ENCODE data around the gene MPV17. TPM values are rescaled to one million over a fixed set of nuclear protein-coding genes. Genes with fewer than 3 reads are reported as not detected.
A peak's percentile ranks its signal among the peaks of the same experiment; 100 is the strongest.

MPV17 gene
- total and polyA plus RNA-seq, 9 of the 15 experiments (the other 6 are each of a cell fraction or from before 2014, with no cell fraction given): 54.7 to 140 (median 70.2) TPM

GRCh38 chr2:27335311-27335710 is 12.4 kb upstream of the MPV17 start (continued):
- TF ChIP-seq ZBTB33 (CRISPR knock-in tag; IDR thresholded peaks at IDR 0.05) (no peak), NR2F6 (CRISPR knock-in tag; IDR thresholded peaks at IDR 0.05) (no peak)

DNA sequence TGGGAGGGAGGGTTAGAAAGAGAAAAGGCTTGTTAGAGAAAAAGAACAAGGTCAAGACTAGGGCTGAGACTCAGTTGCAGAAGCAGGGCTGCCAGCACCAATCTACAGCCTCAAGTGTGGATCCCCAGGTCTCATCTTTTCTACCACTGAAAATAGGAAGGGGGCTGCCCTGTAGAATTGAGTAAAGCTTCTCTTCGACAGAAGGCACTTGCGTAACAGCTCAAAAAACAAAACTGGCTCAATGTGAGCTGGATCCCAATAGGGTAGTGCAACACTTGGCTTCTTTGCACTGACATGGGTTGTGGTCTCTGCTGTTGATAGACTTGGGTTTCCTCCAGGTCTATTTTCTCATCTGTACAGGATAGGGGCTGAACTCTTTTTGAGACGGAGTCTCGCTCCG is 1.8 kb upstream of the MPV17 start:
- ChIA-PET POLR2A (interaction anchor here (0.6 to 2.8 kb wide), 5 partner anchors 8 to 77 kb away, joined by 3 to 14 read pairs (median 4); no protein-coding TSS in a partner anchor), CTCF (ENCODE audit: low intra/inter-chr PET ratio) (no interaction called here)
- FAIRE-seq (no peak), ATAC-seq (no peak), DNase-seq (ENCODE audit: extremely low read depth in 1 of 4, low spot score in 3 of 4) (no peak)
- Histone ChIP-seq H3K36me3 (ENCODE audit: control insufficient read depth, insufficient read depth, low read length) (peaks cover 46% of the 10 kb centered on the region), H3K27ac (ENCODE audit: extremely low read depth, low read depth, low read length) (no peak overlapping the region), H2AFZ (ENCODE audit: low read depth, low read length) (no peak overlapping the region), H3K9ac (ENCODE audit: insufficient read depth in 1 of 2, low read depth in 2 of 2, low read length in 2 of 2) (peak overlapping the region in 1 of 2 experiments; percentile 15; a peak in 1 of 4 replicates), H4K20me1 (replicated peaks; ENCODE audit: control insufficient read depth, insufficient read depth, low read length) (no peaks in the 10 kb centered on the region), H3K4me2 (ENCODE audit: insufficient read depth, low read length) (no peak overlapping the region), H3K27me3 (ENCODE audit: control insufficient read depth in 2 of 2, insufficient read depth in 2 of 2, low read length in 2 of 2) (no peaks in the 10 kb centered on the region), H3K9me1 (ENCODE audit: control insufficient read depth, insufficient read depth, low read length) (no peaks in the 10 kb centered on the region), H3K4me1 (replicated peaks in 1 of 2; ENCODE audit: control insufficient read depth in 2 of 2, insufficient read depth in 2 of 2, low read length in 2 of 2) (peaks cover 8 to 21% of the 10 kb centered on the region in 2 experiments; a peak in 4 of 5 replicates), H3K9me3 (replicated peaks; ENCODE audit: control insufficient read depth, insufficient read depth, low read depth, low read length) (no peaks in the 10 kb centered on the region), H3K4me3 (no peak overlapping the region), H3K79me2 (ENCODE audit: control insufficient read depth, insufficient read depth, low read length) (peaks cover 32% of the 10 kb centered on the region)
- in situ Hi-C loops (cut with MboI): no loop called here
- no TSS peak for BruUV-seq (replicated peaks)
- WGBS (ENCODE audit: insufficient coverage, low coverage, missing lambda C conversion rate): 89% methylated on average over 5 of the region's 5 CpGs
- intact Hi-C loops (cut with micrococcal nuclease): no loop called here
- TF ChIP-seq, protein P1, sequence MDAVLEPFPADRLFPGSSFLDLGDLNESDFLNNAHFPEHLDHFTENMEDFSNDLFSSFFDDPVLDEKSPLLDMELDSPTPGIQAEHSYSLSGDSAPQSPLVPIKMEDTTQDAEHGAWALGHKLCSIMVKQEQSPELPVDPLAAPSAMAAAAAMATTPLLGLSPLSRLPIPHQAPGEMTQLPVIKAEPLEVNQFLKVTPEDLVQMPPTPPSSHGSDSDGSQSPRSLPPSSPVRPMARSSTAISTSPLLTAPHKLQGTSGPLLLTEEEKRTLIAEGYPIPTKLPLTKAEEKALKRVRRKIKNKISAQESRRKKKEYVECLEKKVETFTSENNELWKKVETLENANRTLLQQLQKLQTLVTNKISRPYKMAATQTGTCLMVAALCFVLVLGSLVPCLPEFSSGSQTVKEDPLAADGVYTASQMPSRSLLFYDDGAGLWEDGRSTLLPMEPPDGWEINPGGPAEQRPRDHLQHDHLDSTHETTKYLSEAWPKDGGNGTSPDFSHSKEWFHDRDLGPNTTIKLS (IDR thresholded peaks at IDR 0.05; ENCODE audit: borderline replicate concordance, low read depth): no peak
- TF ChIP-seq MGA (IDR thresholded peaks at IDR 0.05): no peak
- TF ChIP-seq ZNF77 (CRISPR knock-in tag; IDR thresholded peaks at IDR 0.05): no peak
- 0 out of 2 replicates have a peak, but pooled peaks have one; percentile 25 for TF ChIP-seq POLR2A (conservative IDR thresholded peaks at IDR 0.05)

Measured in K562 (cell line).